ENCODE data around the gene EPOP. TPM values are rescaled to one million over a fixed set of nuclear protein-coding genes. Genes with fewer than 3 reads are reported as not detected.

EPOP gene
- total and polyA plus RNA-seq, 2 donors (not counting 1 experiment from before 2014, with no cell fraction given) = 0.14 to 0.33 TPM

DNA sequence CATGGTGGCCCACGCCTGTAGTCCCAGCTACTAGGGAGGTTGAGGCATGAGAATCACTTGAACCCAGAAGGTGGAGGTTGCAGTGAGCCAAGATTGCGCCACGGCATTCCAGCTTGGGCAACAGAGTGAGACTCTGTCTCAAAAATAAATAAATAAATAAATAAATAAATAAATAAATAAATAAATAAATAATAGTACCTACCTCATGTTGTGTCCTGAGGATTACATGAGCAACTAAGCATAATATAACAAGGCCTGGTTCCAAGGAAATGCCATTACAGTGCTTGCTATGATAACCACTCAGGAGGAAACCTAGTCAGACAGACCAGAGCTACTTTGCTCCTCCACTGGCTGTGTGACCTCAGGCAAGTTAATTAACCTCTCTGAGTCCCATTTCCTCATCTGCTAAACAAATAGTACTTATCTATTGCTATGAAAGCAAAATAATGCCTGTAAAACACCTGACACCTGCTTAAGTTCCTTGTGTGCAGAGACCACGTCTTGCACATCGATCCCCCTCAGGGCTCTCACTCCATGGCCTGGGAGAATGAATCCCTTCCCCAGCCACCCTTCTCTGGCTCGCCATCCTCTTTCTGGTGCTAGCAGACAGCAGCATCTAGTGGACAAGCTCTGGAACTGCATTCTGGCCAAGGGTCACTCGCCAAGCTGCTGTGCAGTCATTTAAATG is 7.5 kb downstream of the EPOP start:
- no peaks in the 10 kb centered on the region for H3K79me2 ChIP-seq (ENCODE audit: control insufficient read depth, insufficient read depth, low read length)
- no peak overlapping the region for H3K27ac ChIP-seq (ENCODE audit: insufficient read depth, low read length)
- H3K9ac ChIP-seq (ENCODE audit: insufficient read depth, low read length) = no peak overlapping the region
- no peaks in the 10 kb centered on the region for H4K20me1 ChIP-seq (ENCODE audit: control insufficient read depth, extremely low read depth, insufficient read depth, low read length)
- H3K4me2 ChIP-seq (ENCODE audit: extremely low read depth, insufficient read depth, low read length) = no peak overlapping the region
- H3K36me3 ChIP-seq (ENCODE audit: control insufficient read depth, insufficient read depth, low read length) = no peaks in the 10 kb centered on the region
- peaks cover 35% of the 10 kb centered on the region for H3K27me3 ChIP-seq (ENCODE audit: control insufficient read depth, insufficient read depth, low read length)
- H3K4me1 ChIP-seq (ENCODE audit: control insufficient read depth, extremely low read depth, insufficient read depth, low read length) = no peaks in the 10 kb centered on the region
- DNase-seq (ENCODE audit: low read depth in 2 of 2) = peak; percentile 52 to 76
- H2AFZ ChIP-seq (ENCODE audit: low read length) = no peak overlapping the region
- no peak overlapping the region for H3K4me3 ChIP-seq (replicated peaks in 1 of 4; ENCODE audit: control extremely low read depth in 1 of 4, insufficient read depth in 1 of 4, low read depth in 3 of 4, low read length in 4 of 4)
- no peak for TF ChIP-seq EZH2 (IDR thresholded peaks at IDR 0.05; ENCODE audit: low read length, missing control alignments)
- TF ChIP-seq, protein P1, sequence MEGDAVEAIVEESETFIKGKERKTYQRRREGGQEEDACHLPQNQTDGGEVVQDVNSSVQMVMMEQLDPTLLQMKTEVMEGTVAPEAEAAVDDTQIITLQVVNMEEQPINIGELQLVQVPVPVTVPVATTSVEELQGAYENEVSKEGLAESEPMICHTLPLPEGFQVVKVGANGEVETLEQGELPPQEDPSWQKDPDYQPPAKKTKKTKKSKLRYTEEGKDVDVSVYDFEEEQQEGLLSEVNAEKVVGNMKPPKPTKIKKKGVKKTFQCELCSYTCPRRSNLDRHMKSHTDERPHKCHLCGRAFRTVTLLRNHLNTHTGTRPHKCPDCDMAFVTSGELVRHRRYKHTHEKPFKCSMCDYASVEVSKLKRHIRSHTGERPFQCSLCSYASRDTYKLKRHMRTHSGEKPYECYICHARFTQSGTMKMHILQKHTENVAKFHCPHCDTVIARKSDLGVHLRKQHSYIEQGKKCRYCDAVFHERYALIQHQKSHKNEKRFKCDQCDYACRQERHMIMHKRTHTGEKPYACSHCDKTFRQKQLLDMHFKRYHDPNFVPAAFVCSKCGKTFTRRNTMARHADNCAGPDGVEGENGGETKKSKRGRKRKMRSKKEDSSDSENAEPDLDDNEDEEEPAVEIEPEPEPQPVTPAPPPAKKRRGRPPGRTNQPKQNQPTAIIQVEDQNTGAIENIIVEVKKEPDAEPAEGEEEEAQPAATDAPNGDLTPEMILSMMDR (conservative IDR thresholded peaks at IDR 0.05 in 1 of 2, IDR thresholded peaks at IDR 0.05 in 1 of 2; ENCODE audit: low read depth in 1 of 2, low read length in 2 of 2) = peak; percentile 100
- H3K9me3 ChIP-seq (ENCODE audit: control insufficient read depth, insufficient read depth, low read depth, low read length) = no peaks in the 10 kb centered on the region

DNA sequence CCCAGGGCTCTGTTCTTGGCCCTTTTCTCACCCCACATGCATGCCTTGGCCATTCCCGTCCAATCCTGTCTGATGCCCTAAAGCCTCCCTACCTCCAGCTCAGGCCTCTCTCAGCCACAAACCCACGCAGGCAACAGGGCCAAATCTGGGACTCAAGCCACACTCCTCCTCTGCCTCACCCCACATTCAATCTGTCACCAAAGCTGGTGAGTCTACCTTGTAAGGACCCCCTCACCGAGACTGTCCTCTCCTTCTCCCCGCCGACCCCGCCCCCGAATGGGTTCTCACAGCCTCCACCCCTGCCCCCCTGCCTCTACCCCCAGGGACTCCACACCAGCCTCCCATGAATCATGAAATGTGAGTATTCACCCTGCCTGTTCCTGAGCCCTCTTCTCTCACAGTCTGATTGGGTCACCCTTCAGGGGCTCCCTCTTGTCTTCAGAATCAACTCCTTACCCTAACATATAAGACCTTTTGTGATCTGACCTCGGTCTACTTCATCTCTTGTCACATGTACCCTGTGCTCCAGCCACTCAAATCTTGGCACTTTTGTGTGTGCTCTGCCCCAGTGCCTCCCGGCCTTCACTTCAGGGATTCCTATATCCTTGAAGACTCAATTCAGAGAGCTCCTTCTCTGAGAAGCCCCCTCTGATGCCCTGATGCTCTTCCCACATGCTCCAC is 10.7 kb downstream of the EPOP start:
- H2AFZ ChIP-seq (ENCODE audit: low read length) = no peak overlapping the region
- H3K79me2 ChIP-seq (ENCODE audit: control insufficient read depth, insufficient read depth, low read length) = no peaks in the 10 kb centered on the region
- no peaks in the 10 kb centered on the region for H3K36me3 ChIP-seq (ENCODE audit: control insufficient read depth, insufficient read depth, low read length)
- no peaks in the 10 kb centered on the region for H3K9me3 ChIP-seq (ENCODE audit: control insufficient read depth, insufficient read depth, low read depth, low read length)
- H3K4me2 ChIP-seq (ENCODE audit: extremely low read depth, insufficient read depth, low read length) = no peak overlapping the region
- DNase-seq (ENCODE audit: low read depth in 2 of 2) = no peak
- H4K20me1 ChIP-seq (ENCODE audit: control insufficient read depth, extremely low read depth, insufficient read depth, low read length) = no peaks in the 10 kb centered on the region
- no peak for TF ChIP-seq EZH2 (IDR thresholded peaks at IDR 0.05; ENCODE audit: low read length, missing control alignments)
- TF ChIP-seq, protein P1 (conservative IDR thresholded peaks at IDR 0.05 in 1 of 2, IDR thresholded peaks at IDR 0.05 in 1 of 2; ENCODE audit: low read depth in 1 of 2, low read length in 2 of 2) = no peak
- no peak overlapping the region for H3K27ac ChIP-seq (ENCODE audit: insufficient read depth, low read length)
- no peaks in the 10 kb centered on the region for H3K4me1 ChIP-seq (ENCODE audit: control insufficient read depth, extremely low read depth, insufficient read depth, low read length)
- no peak overlapping the region for H3K9ac ChIP-seq (ENCODE audit: insufficient read depth, low read length)
- H3K4me3 ChIP-seq (replicated peaks in 1 of 4; ENCODE audit: control extremely low read depth in 1 of 4, insufficient read depth in 1 of 4, low read depth in 3 of 4, low read length in 4 of 4) = no peak overlapping the region
- H3K27me3 ChIP-seq (ENCODE audit: control insufficient read depth, insufficient read depth, low read length) = peaks cover 8% of the 10 kb centered on the region

DNA sequence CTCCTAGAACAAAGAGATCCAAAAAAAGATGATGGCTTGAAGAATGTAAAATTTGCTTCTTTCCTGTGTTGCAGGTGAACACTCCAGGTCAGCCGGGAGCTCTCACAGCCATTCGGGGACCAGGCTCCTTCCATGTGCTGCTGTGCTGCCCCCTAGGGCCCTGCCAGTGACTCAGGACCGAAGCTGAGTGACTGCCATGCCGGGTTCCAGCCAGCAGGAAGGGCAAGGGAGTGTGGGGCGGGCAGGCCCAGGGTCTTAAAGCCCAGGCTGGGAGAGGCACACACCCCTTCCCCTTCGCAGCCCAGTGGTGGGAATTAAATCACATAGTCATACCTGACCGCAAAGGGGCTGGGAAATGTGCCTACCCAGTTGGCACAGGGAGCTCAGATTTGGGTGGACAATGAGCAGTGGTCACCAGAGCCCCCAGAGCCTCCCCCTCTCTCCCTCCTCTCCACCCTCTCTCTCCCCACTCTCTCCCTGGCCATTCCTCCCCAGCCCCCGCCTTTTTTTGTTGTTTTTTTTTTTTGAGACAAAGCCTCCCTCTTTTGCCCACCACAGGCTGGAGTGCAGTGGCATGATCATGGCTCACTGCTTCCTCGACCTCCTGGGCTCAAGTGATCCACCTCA is 11.5 kb downstream of the EPOP start:
- Histone ChIP-seq H3K36me3 (ENCODE audit: control insufficient read depth, insufficient read depth, low read length) (no peaks in the 10 kb centered on the region), H3K4me3 (replicated peaks in 1 of 4; ENCODE audit: control extremely low read depth in 1 of 4, insufficient read depth in 1 of 4, low read depth in 3 of 4, low read length in 4 of 4) (no peak overlapping the region), H3K79me2 (ENCODE audit: control insufficient read depth, insufficient read depth, low read length) (no peaks in the 10 kb centered on the region), H4K20me1 (ENCODE audit: control insufficient read depth, extremely low read depth, insufficient read depth, low read length) (no peaks in the 10 kb centered on the region), H2AFZ (ENCODE audit: low read length) (no peak overlapping the region), H3K9me3 (ENCODE audit: control insufficient read depth, insufficient read depth, low read depth, low read length) (no peaks in the 10 kb centered on the region), H3K27me3 (ENCODE audit: control insufficient read depth, insufficient read depth, low read length) (peaks cover 4% of the 10 kb centered on the region), H3K4me1 (ENCODE audit: control insufficient read depth, extremely low read depth, insufficient read depth, low read length) (no peaks in the 10 kb centered on the region), H3K27ac (ENCODE audit: insufficient read depth, low read length) (no peak overlapping the region), H3K4me2 (ENCODE audit: extremely low read depth, insufficient read depth, low read length) (no peak overlapping the region), H3K9ac (ENCODE audit: insufficient read depth, low read length) (no peak overlapping the region)
- no peak for TF ChIP-seq EZH2 (IDR thresholded peaks at IDR 0.05; ENCODE audit: low read length, missing control alignments)
- TF ChIP-seq, protein P1 (conservative IDR thresholded peaks at IDR 0.05 in 1 of 2, IDR thresholded peaks at IDR 0.05 in 1 of 2; ENCODE audit: low read depth in 1 of 2, low read length in 2 of 2) = peak; percentile 57 to 76
- peak; percentile 38 to 43 for DNase-seq (ENCODE audit: low read depth in 2 of 2)

Data from fibroblast of lung (primary cell).